Stimulated activated CD4-positive, alpha-beta T cell treated with anti-CD3 and anti-CD28 coated beads, Interleukin-12 subunit alpha, Interleukin-12 subunit beta, amount 100 ng/mL, for 48 hours (primary cell): Measurements from ENCODE around the gene SPPL2B.
A peak's percentile ranks its signal among the peaks of the same experiment; 100 is the strongest.

Source experiments
- DNase-seq, 3 donors: peaks; one replicate each; pipeline ENCODE4 v3.0.0-alpha.2; 2020; ENCODE audit warnings: low read depth in 2 of 3, low spot score in 1 of 3

SPPL2B gene

GRCh38 chr19:2320939-2321338, 7.5 kb upstream of the SPPL2B start:
- DNase-seq = no peak

DNA sequence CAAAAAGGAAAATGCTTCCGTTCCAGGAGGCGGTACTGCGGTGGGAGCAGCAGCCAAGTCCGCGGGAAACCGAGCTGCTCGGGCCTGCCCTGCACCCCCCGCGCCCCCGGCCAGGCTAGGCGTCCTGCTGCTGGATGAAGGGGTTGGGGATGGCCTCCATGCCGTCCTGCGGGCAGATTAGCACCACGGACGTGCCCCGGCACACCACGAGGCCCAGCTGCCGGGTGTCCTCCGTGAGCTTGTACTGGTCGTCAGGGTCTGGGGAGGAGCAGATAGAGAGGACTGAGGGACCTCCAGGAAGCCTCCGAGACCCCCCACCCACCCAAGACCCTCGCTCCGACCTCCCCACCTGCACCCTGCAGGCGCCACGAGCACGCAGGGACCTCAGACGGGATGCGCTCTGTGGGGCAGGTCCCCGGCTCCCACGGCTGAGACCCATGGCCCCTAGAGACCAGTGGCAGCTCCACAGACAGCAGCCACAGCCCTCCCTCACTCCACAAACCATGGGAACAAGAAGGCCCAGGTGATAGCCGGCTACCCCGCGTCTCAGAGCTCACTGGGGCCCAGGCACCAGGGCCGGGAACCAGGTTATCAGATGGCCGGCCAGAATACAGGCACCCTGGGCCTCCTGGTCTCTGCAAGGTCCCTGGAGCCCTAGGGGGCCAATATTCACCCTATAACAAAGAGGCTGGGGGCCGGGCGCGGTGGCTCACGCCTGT, 6.8 kb upstream of the SPPL2B start:
- no peak for DNase-seq

DNA sequence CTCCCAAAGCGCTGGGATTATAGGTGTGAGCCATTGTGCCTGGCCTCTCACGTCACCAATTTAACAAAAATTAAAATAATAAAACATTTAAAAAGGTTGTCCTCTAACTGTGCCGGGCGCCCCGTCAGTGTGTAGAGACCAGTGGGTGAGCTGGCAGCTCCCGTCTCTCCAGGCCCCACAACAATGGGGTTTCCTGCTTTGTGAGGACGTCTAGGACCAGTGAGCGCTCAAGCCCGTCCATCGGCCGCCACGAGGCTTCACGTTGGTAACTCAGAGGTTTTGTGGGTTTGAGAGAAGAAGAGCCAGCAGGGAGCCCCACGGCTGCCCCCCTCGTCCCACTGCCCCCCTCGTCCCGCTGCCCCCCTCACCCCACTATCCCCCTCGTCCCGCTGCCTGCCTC, 4.8 kb upstream of the SPPL2B start:
- no peak for DNase-seq

- DNase-seq = no peak
These were observed 4.1 kb upstream of the SPPL2B start for GRCh38 chr19:2324220-2324948.

DNA sequence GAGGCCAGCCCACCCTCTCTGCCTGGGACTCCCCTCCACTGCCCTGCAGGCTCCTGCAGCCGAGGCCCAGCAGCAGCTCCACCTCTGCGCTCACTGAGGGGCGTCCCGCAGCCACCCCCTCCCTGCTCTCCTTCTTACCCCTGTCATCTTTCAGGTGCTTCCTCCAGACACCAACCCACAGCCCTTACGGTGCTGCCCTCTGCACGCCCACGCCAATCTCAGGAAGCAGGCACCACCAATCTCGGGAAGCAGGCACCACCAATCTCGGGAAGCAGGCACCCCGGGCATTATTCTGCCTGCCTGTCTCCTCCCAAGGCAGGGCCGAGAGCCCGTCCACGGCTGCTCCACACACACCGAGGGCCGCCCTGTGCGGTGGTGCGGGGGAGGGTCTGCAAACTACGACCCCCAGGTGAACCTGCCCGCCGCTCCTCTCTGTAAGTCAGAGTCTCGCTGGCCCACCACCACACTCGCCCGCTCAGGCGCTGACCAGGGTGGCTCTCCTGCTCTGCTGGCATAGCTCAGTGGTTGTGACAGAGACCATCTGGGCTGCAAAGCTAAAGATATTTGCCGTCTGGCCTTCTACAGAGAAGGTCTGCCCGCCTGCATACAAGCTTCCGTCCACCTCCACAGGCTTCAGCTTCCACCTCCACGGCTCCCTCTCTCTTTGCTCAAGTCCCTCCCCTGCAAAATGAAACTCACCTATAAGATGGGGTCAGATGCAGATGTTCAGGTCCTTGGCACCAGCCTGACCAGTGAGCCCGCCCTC, 3.0 kb upstream of the SPPL2B start:
- DNase-seq = no peak

DNA sequence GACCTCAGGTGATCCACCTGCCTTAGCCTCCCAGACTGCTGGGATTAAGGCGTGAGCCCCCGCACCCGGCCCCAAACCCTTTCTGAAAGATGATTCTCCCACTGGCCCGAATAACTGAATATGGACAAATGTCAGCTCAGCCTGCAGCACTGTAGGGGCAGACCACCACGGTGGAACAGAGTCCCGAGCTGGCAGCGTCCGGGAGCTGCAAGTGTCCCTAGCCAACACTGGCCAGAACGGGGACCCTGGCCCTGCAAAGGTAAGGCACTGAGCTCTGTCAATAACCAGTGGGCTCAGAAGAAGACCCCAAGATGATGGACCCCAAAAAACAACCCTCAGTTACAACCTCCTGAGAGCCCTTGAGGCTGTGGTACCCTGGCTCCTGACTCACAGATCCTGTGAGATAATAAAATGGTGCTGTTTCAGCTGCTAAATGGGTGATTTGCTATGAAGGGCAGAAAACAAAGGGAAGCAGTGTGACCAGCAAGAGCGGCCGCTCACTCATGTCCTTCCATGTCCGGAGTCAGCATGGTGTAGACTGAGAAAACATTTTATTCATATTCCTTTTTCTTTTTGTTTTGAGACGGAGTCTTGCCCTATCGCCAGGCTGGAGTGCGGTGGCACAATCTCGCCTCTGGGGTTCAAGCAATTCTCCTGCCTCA, 1.7 kb upstream of the SPPL2B start:
- DNase-seq = no peak

DNA sequence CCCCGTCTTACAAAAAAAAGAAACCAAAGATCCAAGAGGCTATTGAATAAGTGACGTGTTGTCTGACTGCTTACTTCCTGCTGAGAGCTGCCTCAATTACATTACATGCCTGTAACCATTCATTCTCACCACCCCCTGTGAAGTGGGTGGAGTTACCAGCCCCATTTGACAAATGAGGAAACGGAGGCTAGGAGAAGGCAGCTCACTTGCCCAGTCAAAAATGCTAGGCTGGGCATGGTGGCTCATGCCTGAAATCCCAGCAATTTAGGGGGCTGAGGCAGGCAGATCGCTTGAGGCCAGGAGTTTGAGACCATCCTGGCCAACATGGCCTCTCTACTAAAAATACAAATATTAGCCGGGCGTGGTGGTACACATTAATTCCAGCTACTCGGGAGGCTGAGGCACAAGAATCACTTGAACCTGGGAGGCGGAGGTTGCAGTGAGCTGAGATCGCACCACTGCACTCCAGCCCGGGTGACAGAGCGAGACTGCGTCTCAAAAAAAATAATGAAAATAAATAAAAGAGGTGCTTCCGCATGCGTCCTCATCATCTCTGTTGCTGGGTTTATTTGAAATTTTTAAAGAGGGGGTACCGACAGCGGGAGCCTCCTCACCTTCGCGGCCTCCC, 597 bp upstream of the SPPL2B start:
- peak; percentile 31 to 54 (median 42) for DNase-seq

DNA sequence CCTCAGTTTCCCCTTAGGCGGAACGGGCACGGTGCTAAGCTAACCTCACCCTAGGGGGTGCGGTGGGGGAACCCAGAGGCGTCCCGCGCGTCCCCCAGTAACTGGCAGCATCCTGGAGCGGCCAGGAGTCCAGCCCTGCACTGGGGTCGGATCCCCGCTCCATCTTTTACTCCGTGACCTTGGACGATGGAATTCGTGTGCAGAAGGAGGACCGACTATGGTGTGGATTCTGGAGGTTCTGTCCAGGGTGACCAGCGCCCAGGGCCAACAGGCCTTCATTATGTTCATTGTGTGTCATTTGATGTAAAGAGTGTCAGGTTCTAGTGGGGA, 630 bp downstream of the SPPL2B start:
- no peak for DNase-seq

DNA sequence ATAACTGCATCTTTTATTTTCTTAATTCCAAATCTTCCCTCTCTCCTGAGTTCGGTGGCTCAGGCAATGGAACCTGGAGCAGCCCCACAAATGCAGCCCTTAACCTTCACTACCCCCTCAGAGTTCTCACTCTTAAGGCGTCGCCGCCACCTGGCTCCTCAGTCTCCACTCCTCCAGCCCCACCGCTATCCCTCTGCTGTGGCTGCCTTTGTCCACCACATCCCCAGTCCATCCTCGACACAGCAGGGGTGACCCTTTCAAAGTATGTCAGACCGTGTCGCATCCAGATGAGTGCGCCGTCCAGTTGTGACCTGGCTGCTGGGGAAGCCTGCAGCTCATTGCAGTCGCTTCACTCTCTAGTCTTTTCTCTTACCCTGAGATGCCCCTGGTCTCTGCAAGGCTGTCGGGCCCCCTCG, 1.0 kb downstream of the SPPL2B start:
- no peak for DNase-seq

GRCh38 chr19:2330255-2330631, 1.8 kb downstream of the SPPL2B start:
- no peak for DNase-seq

- no peak for DNase-seq
These were observed 2.3 kb downstream of the SPPL2B start for GRCh38 chr19:2330632-2331284.

DNA sequence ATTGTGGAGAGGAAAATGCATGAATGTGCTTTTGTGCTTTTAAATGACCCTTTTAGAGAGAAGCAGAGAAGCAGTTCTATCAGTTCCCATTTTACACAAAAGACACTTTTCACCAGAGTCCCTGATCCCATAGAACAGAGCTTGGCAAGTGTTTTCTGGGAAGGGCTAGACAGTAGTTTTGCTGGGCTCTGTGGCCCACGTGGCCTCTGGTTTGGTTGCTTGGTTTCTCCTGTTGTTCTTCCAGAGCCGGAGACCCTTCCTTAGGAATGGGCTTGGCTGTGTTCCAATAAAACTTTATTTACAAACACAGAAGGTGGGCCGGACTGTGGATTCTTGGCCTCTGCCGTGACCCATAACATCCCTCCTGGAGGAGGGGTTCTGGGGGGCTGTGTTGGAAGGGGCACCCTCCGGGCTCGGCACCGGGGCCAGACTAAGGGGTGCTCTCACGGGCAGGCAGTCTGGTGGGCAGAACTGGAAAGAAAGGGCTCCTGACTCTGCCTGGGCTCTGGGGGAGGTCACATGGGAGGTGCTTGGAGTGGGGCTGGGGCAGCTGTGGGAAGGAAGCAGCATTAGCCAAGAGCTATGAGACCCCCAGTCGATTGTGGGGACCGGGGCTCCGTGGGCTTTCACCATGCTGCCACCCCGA, 3.2 kb downstream of the SPPL2B start:
- no peak for DNase-seq

GRCh38 chr19:2332341-2333026, 4.0 kb downstream of the SPPL2B start:
- DNase-seq = no peak

DNA sequence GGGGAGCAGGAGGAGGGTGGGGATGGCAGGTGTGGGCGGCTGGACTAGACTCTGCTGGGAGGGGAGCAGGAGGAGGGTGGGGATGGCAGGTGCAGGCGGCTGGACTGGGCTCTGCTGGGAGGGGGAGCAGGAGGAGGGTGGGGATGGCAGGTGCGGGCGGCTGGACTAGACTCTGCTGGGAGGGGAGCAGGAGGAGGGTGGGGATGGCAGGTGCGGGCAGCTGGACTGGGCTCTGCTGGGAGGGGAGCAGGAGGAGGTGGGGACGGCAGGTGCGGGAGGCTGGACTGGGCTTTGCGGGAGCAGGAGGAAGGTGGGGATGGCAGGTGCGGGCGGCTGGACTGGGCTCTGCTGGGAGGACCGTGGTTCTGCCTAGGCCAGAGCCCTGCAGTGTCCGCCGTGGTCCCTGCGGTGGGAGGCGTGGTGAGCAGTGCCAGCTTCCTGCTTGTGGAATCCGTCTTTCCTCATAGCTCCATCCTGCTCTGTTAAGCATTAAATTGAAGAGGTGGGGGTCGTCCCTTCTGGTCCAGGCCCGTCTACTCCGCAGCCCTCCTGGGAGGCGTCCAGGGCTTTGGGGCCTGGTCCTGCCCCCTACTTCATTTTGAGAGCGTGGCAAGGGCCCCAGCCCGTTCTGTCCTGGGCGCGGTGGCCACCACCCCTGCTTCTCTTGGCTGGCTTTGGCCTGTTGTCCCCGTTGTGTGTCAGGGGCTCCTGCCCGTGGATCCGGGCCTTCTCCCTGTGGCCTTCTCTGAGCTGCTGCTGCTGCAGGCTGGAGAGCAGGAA, 4.7 kb downstream of the SPPL2B start:
- DNase-seq = no peak

- DNase-seq = no peak
These were observed 5.3 kb downstream of the SPPL2B start for GRCh38 chr19:2333807-2334211.

- no peak for DNase-seq
These were observed 5.9 kb downstream of the SPPL2B start for GRCh38 chr19:2334426-2334825.

GRCh38 chr19:2334986-2335846, 6.7 kb downstream of the SPPL2B start:
- no peak for DNase-seq

DNA sequence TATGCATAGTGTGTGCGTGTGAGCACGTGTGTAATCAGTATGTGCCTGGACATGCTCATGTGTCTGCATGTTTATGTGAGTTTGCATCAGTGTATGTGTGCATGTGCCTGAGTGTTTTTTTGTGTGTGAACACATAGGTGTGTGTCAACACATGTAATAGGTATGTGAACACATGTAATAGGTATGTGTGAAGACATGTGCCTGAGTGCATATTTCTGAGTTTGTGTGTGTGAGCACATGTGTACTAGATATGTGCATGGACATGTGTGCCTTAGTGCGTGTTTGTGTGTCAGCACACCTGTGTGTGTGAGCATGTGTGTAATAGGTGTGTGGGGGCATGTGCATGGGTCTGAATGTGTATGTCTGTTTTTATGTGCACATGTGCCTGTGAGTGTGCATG, 7.4 kb downstream of the SPPL2B start:
- DNase-seq = no peak
